NB4 (cell line): Measurements from ENCODE around the gene HECW1.

Source experiments
- CTCF ChIP-seq: IDR thresholded peaks from one replicate; pipeline ENCODE4 v1.5.1; 2012; ENCODE audit warnings: low read depth, low read length
- MAX ChIP-seq: IDR thresholded peaks from 2 replicates; pipeline ENCODE4 v1.6.1; 2011; ENCODE audit warnings: low read depth, low read length
- MYC ChIP-seq: IDR thresholded peaks from 2 replicates; pipeline ENCODE4 v1.6.1; 2011; ENCODE audit warnings: low read depth, low read length
- POLR2A ChIP-seq: IDR thresholded peaks from 2 replicates; pipeline ENCODE4 v1.6.1; 2011; ENCODE audit warnings: mild to moderate bottlenecking; ENCODE audit not compliant: insufficient read length; ENCODE audit errors: extremely low read depth

- TF ChIP-seq CTCF (no peak), POLR2A (no peak), MAX (no peak), MYC (no peak)
These were observed 164.1 kb downstream of the HECW1 start for GRCh38 chr7:43276547-43276946.
